ENCODE results near the gene PRLR. TPM values are rescaled to one million over a fixed set of nuclear protein-coding genes. Genes with fewer than 3 reads are reported as not detected.

PRLR gene
- total RNA-seq, 2 donors from 2014 or later = 6.2 to 7.9 TPM

GRCh38 chr5:35032356-35032755 lies 197.9 kb downstream of the PRLR start:
- H3K36me3 ChIP-seq (replicated peaks in 1 of 2; ENCODE audit: insufficient read depth in 1 of 2, low read depth in 2 of 2) = no peaks in the 10 kb centered on the region
- TF ChIP-seq, protein P1, sequence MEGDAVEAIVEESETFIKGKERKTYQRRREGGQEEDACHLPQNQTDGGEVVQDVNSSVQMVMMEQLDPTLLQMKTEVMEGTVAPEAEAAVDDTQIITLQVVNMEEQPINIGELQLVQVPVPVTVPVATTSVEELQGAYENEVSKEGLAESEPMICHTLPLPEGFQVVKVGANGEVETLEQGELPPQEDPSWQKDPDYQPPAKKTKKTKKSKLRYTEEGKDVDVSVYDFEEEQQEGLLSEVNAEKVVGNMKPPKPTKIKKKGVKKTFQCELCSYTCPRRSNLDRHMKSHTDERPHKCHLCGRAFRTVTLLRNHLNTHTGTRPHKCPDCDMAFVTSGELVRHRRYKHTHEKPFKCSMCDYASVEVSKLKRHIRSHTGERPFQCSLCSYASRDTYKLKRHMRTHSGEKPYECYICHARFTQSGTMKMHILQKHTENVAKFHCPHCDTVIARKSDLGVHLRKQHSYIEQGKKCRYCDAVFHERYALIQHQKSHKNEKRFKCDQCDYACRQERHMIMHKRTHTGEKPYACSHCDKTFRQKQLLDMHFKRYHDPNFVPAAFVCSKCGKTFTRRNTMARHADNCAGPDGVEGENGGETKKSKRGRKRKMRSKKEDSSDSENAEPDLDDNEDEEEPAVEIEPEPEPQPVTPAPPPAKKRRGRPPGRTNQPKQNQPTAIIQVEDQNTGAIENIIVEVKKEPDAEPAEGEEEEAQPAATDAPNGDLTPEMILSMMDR (IDR thresholded peaks at IDR 0.05) = no peak
- TF ChIP-seq POLR2A (IDR thresholded peaks at IDR 0.05) = no peak
- H3K9me3 ChIP-seq = no peaks in the 10 kb centered on the region
- peaks cover 2% of the 10 kb centered on the region for H3K4me1 ChIP-seq
- DNase-seq = no peak
- no peak for ATAC-seq
- no peak overlapping the region for H3K4me3 ChIP-seq
- intact Hi-C loops (cut with DNase I) = no loop called here
- no peaks in the 10 kb centered on the region for H3K27me3 ChIP-seq
- H3K27ac ChIP-seq = no peak overlapping the region
- 69 to 74% methylated on average over 6 of the region's 6 CpGs for WGBS, 2 donors

GRCh38 chr5:35031276-35031675 lies 199.0 kb downstream of the PRLR start:
- no peak for TF ChIP-seq POLR2A (IDR thresholded peaks at IDR 0.05)
- TF ChIP-seq, protein P1 (IDR thresholded peaks at IDR 0.05) = no peak
- H3K4me1 ChIP-seq = peaks cover 12% of the 10 kb centered on the region
- no peaks in the 10 kb centered on the region for H3K9me3 ChIP-seq
- H3K27me3 ChIP-seq = no peaks in the 10 kb centered on the region
- ATAC-seq (no peak), DNase-seq (no peak)
- WGBS, 2 donors = 84 to 85% methylated on average over 5 of the region's 5 CpGs
- H3K36me3 ChIP-seq (replicated peaks in 1 of 2; ENCODE audit: insufficient read depth in 1 of 2, low read depth in 2 of 2) = no peaks in the 10 kb centered on the region
- no peak overlapping the region for H3K4me3 ChIP-seq
- intact Hi-C loops (cut with DNase I) = no loop called here
- no peak overlapping the region for H3K27ac ChIP-seq

- WGBS, 2 donors = 74 to 86% methylated on average over 10 of the region's 10 CpGs
- intact Hi-C loops (cut with DNase I) = no loop called here
- H3K9me3 ChIP-seq = no peaks in the 10 kb centered on the region
- TF ChIP-seq, protein P1 (IDR thresholded peaks at IDR 0.05) = peak in 1 of 7 experiments; percentile 3
- TF ChIP-seq POLR2A (IDR thresholded peaks at IDR 0.05) = no peak
- ATAC-seq (no peak), DNase-seq (no peak)
- no peak overlapping the region for H3K4me3 ChIP-seq
- H3K27ac ChIP-seq = no peak overlapping the region
- no peaks in the 10 kb centered on the region for H3K36me3 ChIP-seq (replicated peaks in 1 of 2; ENCODE audit: insufficient read depth in 1 of 2, low read depth in 2 of 2)
- H3K4me1 ChIP-seq = peaks cover 18% of the 10 kb centered on the region
- H3K27me3 ChIP-seq = no peaks in the 10 kb centered on the region
Observed at GRCh38 chr5:35030426-35031100, 199.7 kb downstream of the PRLR start.

DNA sequence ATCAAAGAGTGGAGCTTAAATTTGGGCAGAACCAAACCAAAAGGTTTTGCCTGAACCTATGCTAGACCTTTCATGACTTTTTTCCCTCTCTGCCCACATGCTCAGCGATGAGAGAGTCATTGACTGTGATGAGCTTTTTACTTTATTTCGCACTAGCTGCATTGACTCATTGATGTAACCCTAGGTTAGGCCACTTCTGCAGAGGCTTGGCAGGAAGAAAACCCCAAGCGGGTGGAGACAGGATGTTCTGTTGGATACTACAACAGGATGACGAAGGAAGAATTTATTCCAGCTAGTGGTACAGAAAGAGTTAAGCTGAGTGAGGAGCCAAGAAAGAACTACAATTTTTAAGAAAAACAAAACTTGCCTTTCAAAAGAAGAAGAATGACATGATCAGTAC lies 201.0 kb downstream of the PRLR start:
- Histone ChIP-seq H3K4me1 (peaks cover 20% of the 10 kb centered on the region), H3K27me3 (no peaks in the 10 kb centered on the region), H3K27ac (no peak overlapping the region), H3K4me3 (no peak overlapping the region), H3K36me3 (replicated peaks in 1 of 2; ENCODE audit: insufficient read depth in 1 of 2, low read depth in 2 of 2) (no peaks in the 10 kb centered on the region), H3K9me3 (no peaks in the 10 kb centered on the region)
- intact Hi-C loops (cut with DNase I) = no loop called here
- ATAC-seq (no peak), DNase-seq (no peak)
- 58 to 59% methylated on average over 4 of the region's 4 CpGs for WGBS, 2 donors
- no peak for TF ChIP-seq POLR2A (IDR thresholded peaks at IDR 0.05)
- TF ChIP-seq, protein P1 (IDR thresholded peaks at IDR 0.05) = no peak

GRCh38 chr5:35026941-35027340 lies 203.3 kb downstream of the PRLR start:
- 34 to 44% methylated on average over 5 of the region's 5 CpGs for WGBS, 2 donors
- Histone ChIP-seq H3K36me3 (replicated peaks in 1 of 2; ENCODE audit: insufficient read depth in 1 of 2, low read depth in 2 of 2) (no peaks in the 10 kb centered on the region), H3K27me3 (no peaks in the 10 kb centered on the region), H3K4me3 (no peak overlapping the region), H3K27ac (no peak overlapping the region), H3K4me1 (peaks cover 20% of the 10 kb centered on the region), H3K9me3 (no peaks in the 10 kb centered on the region)
- peak; percentile 42 for ATAC-seq
- intact Hi-C loops (cut with DNase I) = no loop called here
- no peak for TF ChIP-seq POLR2A (IDR thresholded peaks at IDR 0.05)
- TF ChIP-seq, protein P1 (IDR thresholded peaks at IDR 0.05) = no peak
- DNase-seq = no peak

All from body of pancreas (tissue), 4 donors.